Measurements from ENCODE around the gene DHX36. TPM values are rescaled to one million over a fixed set of nuclear protein-coding genes. Genes with fewer than 3 reads are reported as not detected.

The DHX36 gene
- total RNA-seq, 1 experiment from 2014 or later: 121 TPM

DNA sequence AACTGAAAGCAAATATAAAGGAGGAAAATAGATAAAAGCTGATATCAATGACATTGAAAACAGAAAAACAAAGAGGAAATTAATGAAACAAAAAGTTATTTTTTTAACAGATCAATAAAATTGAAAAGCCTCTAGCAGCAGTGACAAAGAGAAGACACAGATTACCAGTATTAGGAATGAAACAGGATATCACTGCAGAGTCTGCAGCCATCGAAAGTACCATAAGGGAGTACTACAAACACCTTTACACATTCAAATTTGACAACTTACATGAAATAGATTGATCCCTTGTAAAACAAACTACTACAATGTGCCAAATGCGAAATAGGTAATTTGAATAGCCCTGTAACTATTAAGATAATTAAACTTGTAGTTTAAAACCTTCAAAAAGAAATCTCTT, 24.9 kb upstream of the DHX36 start:
- Histone ChIP-seq H3K36me3 (ENCODE audit: insufficient read depth, low read length, poor library complexity, severe bottlenecking) (no peaks in the 10 kb centered on the region), H3K4me3 (ENCODE audit: low read depth, low read length, poor library complexity, severe bottlenecking) (no peak overlapping the region), H3K27ac (ENCODE audit: low read depth, low read length, poor library complexity, severe bottlenecking) (no peak overlapping the region), H3K27me3 (replicated peaks; ENCODE audit: insufficient read depth, low read depth, low read length, poor library complexity) (peaks cover 21% of the 10 kb centered on the region), H3K4me1 (ENCODE audit: insufficient read depth, low read length, poor library complexity, severe bottlenecking) (no peaks in the 10 kb centered on the region), H3K9me3 (ENCODE audit: low read depth, low read length, poor library complexity, severe bottlenecking) (no peaks in the 10 kb centered on the region)
- TF ChIP-seq, protein P1, sequence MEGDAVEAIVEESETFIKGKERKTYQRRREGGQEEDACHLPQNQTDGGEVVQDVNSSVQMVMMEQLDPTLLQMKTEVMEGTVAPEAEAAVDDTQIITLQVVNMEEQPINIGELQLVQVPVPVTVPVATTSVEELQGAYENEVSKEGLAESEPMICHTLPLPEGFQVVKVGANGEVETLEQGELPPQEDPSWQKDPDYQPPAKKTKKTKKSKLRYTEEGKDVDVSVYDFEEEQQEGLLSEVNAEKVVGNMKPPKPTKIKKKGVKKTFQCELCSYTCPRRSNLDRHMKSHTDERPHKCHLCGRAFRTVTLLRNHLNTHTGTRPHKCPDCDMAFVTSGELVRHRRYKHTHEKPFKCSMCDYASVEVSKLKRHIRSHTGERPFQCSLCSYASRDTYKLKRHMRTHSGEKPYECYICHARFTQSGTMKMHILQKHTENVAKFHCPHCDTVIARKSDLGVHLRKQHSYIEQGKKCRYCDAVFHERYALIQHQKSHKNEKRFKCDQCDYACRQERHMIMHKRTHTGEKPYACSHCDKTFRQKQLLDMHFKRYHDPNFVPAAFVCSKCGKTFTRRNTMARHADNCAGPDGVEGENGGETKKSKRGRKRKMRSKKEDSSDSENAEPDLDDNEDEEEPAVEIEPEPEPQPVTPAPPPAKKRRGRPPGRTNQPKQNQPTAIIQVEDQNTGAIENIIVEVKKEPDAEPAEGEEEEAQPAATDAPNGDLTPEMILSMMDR (conservative IDR thresholded peaks at IDR 0.05; ENCODE audit: low read depth, low read length): no peak
- TF ChIP-seq EZH2 (IDR thresholded peaks at IDR 0.05; ENCODE audit: borderline replicate concordance, low read depth, low read length, poor library complexity, severe bottlenecking): no peak
- BruUV-seq (replicated peaks): no TSS peak
- intact Hi-C loops (cut with micrococcal nuclease; ENCODE audit: unreplicated experiment): no loop called here
- ChIA-PET POLR2A (ENCODE audit: low non-redundant PET) (no interaction called here), CTCF (no interaction called here)
- DNase-seq (ENCODE audit: low spot score): no peak

DNA sequence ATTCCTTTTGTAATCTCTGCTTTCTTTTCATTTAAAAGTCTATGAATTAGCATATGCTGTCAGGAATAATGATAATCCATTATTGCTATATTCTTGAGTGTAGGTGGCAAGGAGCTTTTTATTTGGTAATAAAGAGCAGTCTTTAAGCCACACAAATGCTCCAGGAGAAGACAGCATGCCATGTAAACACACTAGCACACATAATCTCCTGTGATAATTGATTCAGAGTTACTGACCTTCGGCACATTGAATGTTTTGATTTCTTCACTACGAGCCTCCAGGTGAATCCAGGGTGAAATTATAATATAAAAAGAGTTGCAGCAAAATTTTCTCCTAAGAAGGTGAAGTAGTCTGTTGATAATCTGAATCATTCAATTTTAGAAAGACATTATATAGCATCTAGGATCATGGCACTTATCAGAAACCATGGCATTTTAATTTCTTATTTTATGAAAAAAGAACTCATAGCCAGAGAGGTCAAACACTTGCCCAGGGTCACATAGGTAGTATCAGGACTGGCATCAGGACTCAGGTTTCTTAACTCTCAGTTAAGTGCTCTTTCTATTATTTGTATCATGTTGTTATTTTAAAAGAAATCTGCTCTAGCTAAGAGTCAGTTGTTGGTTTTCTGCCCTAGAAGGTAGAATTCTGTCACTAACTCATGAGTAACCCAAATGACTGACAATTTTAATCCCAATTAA, 21.3 kb upstream of the DHX36 start:
- POLR2A ChIA-PET (ENCODE audit: low non-redundant PET): no interaction called here
- Histone ChIP-seq H3K4me3 (ENCODE audit: low read depth, low read length, poor library complexity, severe bottlenecking) (no peak overlapping the region), H3K36me3 (ENCODE audit: insufficient read depth, low read length, poor library complexity, severe bottlenecking) (no peaks in the 10 kb centered on the region), H3K4me1 (ENCODE audit: insufficient read depth, low read length, poor library complexity, severe bottlenecking) (no peaks in the 10 kb centered on the region), H3K27ac (ENCODE audit: low read depth, low read length, poor library complexity, severe bottlenecking) (no peak overlapping the region), H3K9me3 (ENCODE audit: low read depth, low read length, poor library complexity, severe bottlenecking) (no peaks in the 10 kb centered on the region), H3K27me3 (replicated peaks; ENCODE audit: insufficient read depth, low read depth, low read length, poor library complexity) (peaks cover 13% of the 10 kb centered on the region)
- TF ChIP-seq EZH2 (IDR thresholded peaks at IDR 0.05; ENCODE audit: borderline replicate concordance, low read depth, low read length, poor library complexity, severe bottlenecking): no peak
- TF ChIP-seq, protein P1 (conservative IDR thresholded peaks at IDR 0.05; ENCODE audit: low read depth, low read length): no peak
- CTCF ChIA-PET: no interaction called here
- DNase-seq (ENCODE audit: low spot score): no peak
- intact Hi-C loops (cut with micrococcal nuclease; ENCODE audit: unreplicated experiment): no loop called here
- BruUV-seq (replicated peaks): no TSS peak

DNA sequence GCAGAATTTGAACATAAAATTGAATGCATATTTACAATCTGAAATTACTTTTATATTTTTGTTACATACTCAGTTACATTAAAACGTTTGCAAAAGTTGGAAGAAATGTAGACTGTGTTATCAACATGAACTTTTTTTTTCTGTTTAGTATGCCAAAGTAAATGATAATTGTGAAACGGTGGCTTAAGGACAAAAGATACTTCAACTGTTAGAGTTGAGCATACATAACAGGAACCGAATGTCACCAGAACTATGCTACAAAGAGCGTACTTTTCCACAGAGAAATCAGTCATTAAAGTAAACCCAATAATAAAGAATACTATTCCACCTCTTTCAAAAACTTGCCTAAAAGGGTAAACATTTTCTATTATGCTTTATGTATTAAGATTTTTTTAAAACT, 14.3 kb upstream of the DHX36 start:
- POLR2A ChIA-PET (ENCODE audit: low non-redundant PET): no interaction called here
- no peak for DNase-seq (ENCODE audit: low spot score)
- CTCF ChIA-PET: no interaction called here
- TF ChIP-seq EZH2 (IDR thresholded peaks at IDR 0.05; ENCODE audit: borderline replicate concordance, low read depth, low read length, poor library complexity, severe bottlenecking): no peak
- TF ChIP-seq, protein P1 (conservative IDR thresholded peaks at IDR 0.05; ENCODE audit: low read depth, low read length): no peak
- H3K4me3 ChIP-seq (ENCODE audit: low read depth, low read length, poor library complexity, severe bottlenecking): no peak overlapping the region
- no peak overlapping the region for H3K27ac ChIP-seq (ENCODE audit: low read depth, low read length, poor library complexity, severe bottlenecking)
- peaks cover 8% of the 10 kb centered on the region for H3K27me3 ChIP-seq (replicated peaks; ENCODE audit: insufficient read depth, low read depth, low read length, poor library complexity)
- intact Hi-C loops (cut with micrococcal nuclease; ENCODE audit: unreplicated experiment): loop anchor here (5.0 to 10.0 kb wide), 2 partner anchors 214 to 396 kb away; no protein-coding TSS in a partner anchor
- H3K36me3 ChIP-seq (ENCODE audit: insufficient read depth, low read length, poor library complexity, severe bottlenecking): no peaks in the 10 kb centered on the region
- no peaks in the 10 kb centered on the region for H3K4me1 ChIP-seq (ENCODE audit: insufficient read depth, low read length, poor library complexity, severe bottlenecking)
- no peaks in the 10 kb centered on the region for H3K9me3 ChIP-seq (ENCODE audit: low read depth, low read length, poor library complexity, severe bottlenecking)
- no TSS peak for BruUV-seq (replicated peaks)
